H54 (cell line): ENCODE data around the gene SLC10A2.

Source experiments
- DNase-seq: peaks from one replicate; pipeline ENCODE4 v3.0.0; 2011; ENCODE audit warnings: low spot score, mixed read lengths; ENCODE audit not compliant: insufficient read length
- FAIRE-seq: peaks from 3 replicates; lab custom pipeline; 2011; peaks lifted over from hg19 to GRCh38; lab: Jason Lieb, UNC
- POLR2A ChIP-seq: IDR thresholded peaks from 2 replicates; pipeline ENCODE4 v1.6.1; 2011; ENCODE audit warnings: low read depth, mild to moderate bottlenecking, low read length

The SLC10A2 gene

GRCh38 chr13:103068836-103069235, 2.6 kb upstream of the SLC10A2 start:
- FAIRE-seq (no peak), DNase-seq (no peak)
- TF ChIP-seq POLR2A = no peak

GRCh38 chr13:103067751-103068555, 1.7 kb upstream of the SLC10A2 start:
- no peak for FAIRE-seq
- DNase-seq = no peak
- TF ChIP-seq POLR2A = no peak

- DNase-seq = no peak
- TF ChIP-seq POLR2A = no peak
These were observed 646 bp upstream of the SLC10A2 start for GRCh38 chr13:103066781-103067345.

GRCh38 chr13:103063376-103063775, 2.8 kb downstream of the SLC10A2 start:
- no peak for TF ChIP-seq POLR2A
- FAIRE-seq (no peak), DNase-seq (no peak)

More at GRCh38 chr13:103066781-103067345, 646 bp upstream of the SLC10A2 start:
- no peak for FAIRE-seq

- TF ChIP-seq POLR2A = no peak
These were observed 4.1 kb downstream of the SLC10A2 start for GRCh38 chr13:103062079-103062478.

GRCh38 chr13:103056008-103056407, 10.2 kb downstream of the SLC10A2 start:
- TF ChIP-seq POLR2A = no peak
- DNase-seq (no peak), FAIRE-seq (no peak)

More at GRCh38 chr13:103062079-103062478, 4.1 kb downstream of the SLC10A2 start:
- DNase-seq = no peak
- no peak for FAIRE-seq

GRCh38 chr13:103055166-103055565, 11.1 kb downstream of the SLC10A2 start:
- FAIRE-seq (no peak), DNase-seq (no peak)
- TF ChIP-seq POLR2A = no peak

GRCh38 chr13:103046676-103047075, 19.5 kb downstream of the SLC10A2 start:
- FAIRE-seq (no peak), DNase-seq (no peak)
- no peak for TF ChIP-seq POLR2A

GRCh38 chr13:103044056-103044455, 22.2 kb downstream of the SLC10A2 start:
- no peak for TF ChIP-seq POLR2A
- DNase-seq (no peak), FAIRE-seq (no peak)

- TF ChIP-seq POLR2A = no peak
- FAIRE-seq (peak; percentile 6), DNase-seq (no peak)
These were observed 26.2 kb downstream of the SLC10A2 start for GRCh38 chr13:103040006-103040405.

- FAIRE-seq = no peak
These were observed 27.0 kb downstream of the SLC10A2 start for GRCh38 chr13:103039183-103039582.

GRCh38 chr13:103036268-103036667, 29.9 kb downstream of the SLC10A2 start:
- FAIRE-seq = no peak
- TF ChIP-seq POLR2A = no peak
- no peak for DNase-seq

More at GRCh38 chr13:103039183-103039582, 27.0 kb downstream of the SLC10A2 start:
- DNase-seq = no peak
- TF ChIP-seq POLR2A = no peak

- TF ChIP-seq POLR2A = no peak
- no peak for FAIRE-seq
These were observed 32.2 kb downstream of the SLC10A2 start for GRCh38 chr13:103033999-103034398.

GRCh38 chr13:103031332-103031873, 34.8 kb downstream of the SLC10A2 start:
- DNase-seq (no peak), FAIRE-seq (no peak)
- TF ChIP-seq POLR2A = no peak

More at GRCh38 chr13:103033999-103034398, 32.2 kb downstream of the SLC10A2 start:
- no peak for DNase-seq
